Tibial artery (tissue), 4 donors: ENCODE results near the gene GCDH.
"Not testable (repeated sequence)": the region's sequence is repeated elsewhere in the genome, so short reads cannot be mapped to it uniquely, and the experiment has no call there.

Source experiments
- DNase-seq, 2 donors: peaks; one replicate each; pipeline ENCODE4 v3.0.0-alpha.2; 2019
- H3K27ac ChIP-seq, 2 donors: fragments of 200-600 bp; sonication (generic) in 1 of 2; 1 replicate in 1 of 2; 2 replicates in 1 of 2; pipeline ENCODE4 v1.5.1; 2018 to 2019; ENCODE audit warnings: mild to moderate bottlenecking in 1 of 2
- H3K27me3 ChIP-seq, 2 donors: fragments of 200-600 bp; sonication (generic) in 1 of 2; one replicate each; pipeline versions ENCODE4 v1.5.1 to v1.6.0; 2016 to 2019
- H3K36me3 ChIP-seq, 3 donors: fragments of 200-600 bp; sonication (generic) in 2 of 3; one replicate each; pipeline ENCODE4 v1.5.1; 2016 to 2019; ENCODE audit warnings: mild to moderate bottlenecking in 2 of 3
- H3K4me1 ChIP-seq, 4 donors: fragments of 200-600 bp; sonication (generic) in 2 of 4; 1 replicate in 3 of 4; 2 replicates in 1 of 4; pipeline ENCODE4 v1.5.1; 2016 to 2019
- H3K4me3 ChIP-seq, 2 donors: fragments of 200-600 bp; sonication (generic) in 1 of 2; 1 replicate in 1 of 2; 2 replicates in 1 of 2; pipeline ENCODE4 v1.5.1; 2018 to 2019; ENCODE audit warnings: mild to moderate bottlenecking in 2 of 2
- H3K9me3 ChIP-seq, 3 donors: fragments of 200-600 bp; sonication (generic) in 1 of 3; one replicate each; pipeline ENCODE4 v1.5.1; 2016 to 2019
- intact Hi-C: fragments of 100-400 bp; cut with DNase I; formaldehyde crosslinking; loops from one replicate; pipeline ENCODE4 v1.15.0; 2023; ENCODE audit warnings: low total_unique reads
- TF ChIP-seq, protein P1 (sequence below), 2 experiments: fragments of 200-600 bp in 1 of 2; fragments of 450-650 bp in 1 of 2; IDR thresholded peaks; one replicate each; pipeline ENCODE4 v1.5.1; 2017 to 2019; ENCODE audit warnings: antibody characterized with exemption in 2 of 2, mild to moderate bottlenecking in 1 of 2, moderate library complexity in 1 of 2

GCDH gene

GRCh38 chr19:12888006-12888603 lies 2.9 kb upstream of the GCDH start:
- no peak for DNase-seq
- intact Hi-C loops: loop anchor here (5.0 to 10.0 kb wide), 2 partner anchors 57 to 79 kb away; partner anchors contain the start of genes DAND5 and RAD23A
- Histone ChIP-seq H3K27me3 (peaks cover 0 to 40% of the 10 kb centered on the region in 2 donors), H3K27ac (no peak overlapping the region), H3K4me1 (peaks cover 0 to 39% (median 31%) of the 10 kb centered on the region in 4 donors), H3K36me3 (peaks cover 0 to 2% (median 0%) of the 10 kb centered on the region in 3 donors), H3K4me3 (no peak overlapping the region), H3K9me3 (peaks cover 0 to 13% (median 5%) of the 10 kb centered on the region in 3 donors)
- TF ChIP-seq, protein P1, sequence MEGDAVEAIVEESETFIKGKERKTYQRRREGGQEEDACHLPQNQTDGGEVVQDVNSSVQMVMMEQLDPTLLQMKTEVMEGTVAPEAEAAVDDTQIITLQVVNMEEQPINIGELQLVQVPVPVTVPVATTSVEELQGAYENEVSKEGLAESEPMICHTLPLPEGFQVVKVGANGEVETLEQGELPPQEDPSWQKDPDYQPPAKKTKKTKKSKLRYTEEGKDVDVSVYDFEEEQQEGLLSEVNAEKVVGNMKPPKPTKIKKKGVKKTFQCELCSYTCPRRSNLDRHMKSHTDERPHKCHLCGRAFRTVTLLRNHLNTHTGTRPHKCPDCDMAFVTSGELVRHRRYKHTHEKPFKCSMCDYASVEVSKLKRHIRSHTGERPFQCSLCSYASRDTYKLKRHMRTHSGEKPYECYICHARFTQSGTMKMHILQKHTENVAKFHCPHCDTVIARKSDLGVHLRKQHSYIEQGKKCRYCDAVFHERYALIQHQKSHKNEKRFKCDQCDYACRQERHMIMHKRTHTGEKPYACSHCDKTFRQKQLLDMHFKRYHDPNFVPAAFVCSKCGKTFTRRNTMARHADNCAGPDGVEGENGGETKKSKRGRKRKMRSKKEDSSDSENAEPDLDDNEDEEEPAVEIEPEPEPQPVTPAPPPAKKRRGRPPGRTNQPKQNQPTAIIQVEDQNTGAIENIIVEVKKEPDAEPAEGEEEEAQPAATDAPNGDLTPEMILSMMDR (IDR thresholded peaks at IDR 0.05): no peak

DNA sequence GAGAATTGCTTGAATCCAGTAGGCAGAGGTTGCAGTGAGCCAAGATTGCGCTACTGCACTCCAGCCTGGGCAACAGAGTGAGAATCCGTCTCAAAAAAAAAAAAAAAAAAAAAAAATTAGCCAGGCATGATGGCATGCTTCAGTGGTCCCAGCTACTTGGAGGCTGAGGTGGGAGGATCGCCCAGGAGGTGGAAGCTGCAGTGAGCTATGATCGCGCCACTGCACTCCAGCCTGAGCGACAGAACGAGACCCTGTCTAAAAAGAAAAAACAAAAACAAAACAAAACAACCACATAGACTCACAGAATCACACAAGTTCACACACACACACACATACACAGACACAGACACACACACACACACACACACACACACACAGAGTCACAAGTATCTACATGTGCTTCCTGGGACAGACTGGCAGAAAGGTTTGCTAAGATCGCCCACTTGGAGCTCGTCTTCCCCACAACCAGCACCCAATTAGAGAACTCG lies 617 bp upstream of the GCDH start:
- peaks cover 0 to 24% of the 10 kb centered on the region in 2 donors for H3K27me3 ChIP-seq
- H3K36me3 ChIP-seq: peaks cover 5 to 22% (median 17%) of the 10 kb centered on the region in 3 donors
- DNase-seq, intact Hi-C loops, H3K9me3 ChIP-seq: not testable (repeated sequence)
- peak overlapping the region; percentile 7 to 77 for H3K4me3 ChIP-seq
- peak overlapping the region; percentile 70 to 80 for H3K27ac ChIP-seq
- H3K4me1 ChIP-seq: peaks cover 0 to 31% (median 23%) of the 10 kb centered on the region in 4 donors

- Histone ChIP-seq H3K27me3 (peaks cover 0 to 12% of the 10 kb centered on the region in 2 donors), H3K27ac (peak overlapping the region; percentile 70 to 80), H3K36me3 (peaks cover 10 to 32% (median 25%) of the 10 kb centered on the region in 3 donors), H3K9me3 (no peaks in the 10 kb centered on the region), H3K4me1 (peaks cover 0 to 23% (median 14%) of the 10 kb centered on the region in 4 donors), H3K4me3 (peak overlapping the region; percentile 77 to 85)
- TF ChIP-seq, protein P1 (IDR thresholded peaks at IDR 0.05): no peak
- no peak for DNase-seq
- intact Hi-C loops: no loop called here
Measured at GRCh38 chr19:12891553-12892021, 627 bp downstream of the GCDH start.

DNA sequence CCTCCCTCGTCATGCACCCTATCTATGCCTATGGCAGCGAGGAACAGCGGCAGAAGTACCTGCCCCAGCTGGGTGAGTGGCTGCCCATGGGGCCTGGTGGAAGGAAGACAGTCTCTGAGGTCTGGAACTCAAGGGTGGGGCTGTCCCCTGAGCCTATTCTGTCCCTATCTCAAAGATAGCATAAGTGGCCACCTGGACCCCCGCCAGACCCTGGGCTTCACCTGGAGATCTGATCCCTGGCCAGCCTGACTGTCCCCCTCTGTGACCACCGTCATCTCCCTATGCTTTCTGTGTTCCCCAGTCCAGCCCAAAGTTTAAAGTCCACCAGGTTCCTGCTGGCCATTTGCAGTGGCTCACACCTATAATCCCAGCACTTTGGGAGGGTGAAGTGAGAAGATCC lies 2.6 kb downstream of the GCDH start:
- no peaks in the 10 kb centered on the region for H3K27me3 ChIP-seq
- TF ChIP-seq, protein P1 (IDR thresholded peaks at IDR 0.05): no peak
- DNase-seq: no peak
- intact Hi-C loops: no loop called here
- H3K36me3 ChIP-seq: peaks cover 24 to 52% (median 42%) of the 10 kb centered on the region in 3 donors
- H3K4me1 ChIP-seq: peaks cover 0 to 23% (median 14%) of the 10 kb centered on the region in 4 donors
- H3K4me3 ChIP-seq: no peak overlapping the region
- H3K27ac ChIP-seq: no peak overlapping the region
- H3K9me3 ChIP-seq: no peaks in the 10 kb centered on the region

DNA sequence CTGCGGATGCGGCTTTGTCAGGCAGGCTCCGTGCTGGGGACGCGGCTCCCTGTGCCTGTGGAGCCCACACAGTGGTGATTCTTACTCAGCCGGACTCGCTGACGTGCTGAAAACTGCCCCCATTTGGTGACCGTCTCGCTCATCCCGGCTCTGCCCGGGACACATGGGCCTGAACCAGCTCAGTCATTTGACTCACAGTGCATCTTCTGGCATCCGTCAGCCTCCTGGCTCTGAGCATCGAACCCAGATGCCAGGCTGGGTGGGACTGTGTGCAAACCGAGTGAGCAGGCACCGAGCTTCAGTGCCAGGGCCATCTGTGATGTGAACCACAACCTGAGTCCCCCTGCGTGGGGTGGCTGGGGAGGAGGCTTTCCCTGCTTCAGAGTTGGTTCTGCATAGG lies 5.5 kb downstream of the GCDH start:
- H3K27me3 ChIP-seq: no peaks in the 10 kb centered on the region
- peaks cover 24 to 70% (median 49%) of the 10 kb centered on the region in 3 donors for H3K36me3 ChIP-seq
- intact Hi-C loops: no loop called here
- no peak for DNase-seq
- TF ChIP-seq, protein P1 (IDR thresholded peaks at IDR 0.05): no peak
- H3K4me3 ChIP-seq: no peak overlapping the region
- H3K4me1 ChIP-seq: peaks cover 0 to 15% (median 13%) of the 10 kb centered on the region in 4 donors
- no peaks in the 10 kb centered on the region for H3K9me3 ChIP-seq
- no peak overlapping the region for H3K27ac ChIP-seq

GRCh38 chr19:12899891-12900518 lies 9.0 kb downstream of the GCDH start:
- TF ChIP-seq, protein P1 (IDR thresholded peaks at IDR 0.05): no peak
- Histone ChIP-seq H3K27ac (no peak overlapping the region), H3K4me3 (no peak overlapping the region), H3K4me1 (no peaks in the 10 kb centered on the region), H3K27me3 (no peaks in the 10 kb centered on the region), H3K9me3 (no peaks in the 10 kb centered on the region), H3K36me3 (peaks cover 20 to 52% (median 32%) of the 10 kb centered on the region in 3 donors)
- intact Hi-C loops: no loop called here
- no peak for DNase-seq
